B cell (primary cell): ENCODE data around the gene SAP130.

Source experiments
- CTCF ChIP-seq: fragments of 200-600 bp; IDR thresholded peaks from one replicate; pipeline ENCODE4 v1.8.0; 2022; ENCODE audit warnings: antibody characterized with exemption, mild to moderate bottlenecking
- EZH2 ChIP-seq: IDR thresholded peaks from 2 replicates; pipeline ENCODE4 v1.6.1; 2012; ENCODE audit warnings: borderline replicate concordance, low read depth, mild to moderate bottlenecking, moderate library complexity, low read length; ENCODE audit not compliant: insufficient read depth, poor library complexity, severe bottlenecking

- TF ChIP-seq CTCF (no peak), EZH2 (no peak)
Measured at GRCh38 chr2:128076461-128077106, 48.7 kb upstream of the SAP130 start.
